GM06990 (cell line): ENCODE measurements around the gene KCNIP1.

Source experiments
- DNase-seq: peaks from one replicate; pipeline ENCODE4 v3.0.0-alpha.2; 2011; ENCODE audit not compliant: insufficient read length; ENCODE audit errors: extremely low read depth
- H3K27me3 ChIP-seq: replicated peaks from 2 replicates; pipeline ENCODE4 v1.6.0; 2011; ENCODE audit warnings: low read length; ENCODE audit not compliant: control insufficient read depth, insufficient read depth
- H3K36me3 ChIP-seq: 2 replicates; pipeline ENCODE4 v1.5.1; 2011; ENCODE audit warnings: low read length; ENCODE audit not compliant: control insufficient read depth, insufficient read depth
- H3K4me3 ChIP-seq: replicated peaks from 2 replicates; pipeline ENCODE4 v1.5.1; 2011; ENCODE audit warnings: low read depth, mild to moderate bottlenecking, control low read depth, low read length
- TF ChIP-seq, protein P1 (sequence below): IDR thresholded peaks from 2 replicates; pipeline ENCODE4 v1.5.1; 2011; ENCODE audit warnings: low read length, control low read depth, mild to moderate bottlenecking, inconsistent platforms; ENCODE audit not compliant: insufficient read depth, poor library complexity, severe bottlenecking

KCNIP1 gene

DNA sequence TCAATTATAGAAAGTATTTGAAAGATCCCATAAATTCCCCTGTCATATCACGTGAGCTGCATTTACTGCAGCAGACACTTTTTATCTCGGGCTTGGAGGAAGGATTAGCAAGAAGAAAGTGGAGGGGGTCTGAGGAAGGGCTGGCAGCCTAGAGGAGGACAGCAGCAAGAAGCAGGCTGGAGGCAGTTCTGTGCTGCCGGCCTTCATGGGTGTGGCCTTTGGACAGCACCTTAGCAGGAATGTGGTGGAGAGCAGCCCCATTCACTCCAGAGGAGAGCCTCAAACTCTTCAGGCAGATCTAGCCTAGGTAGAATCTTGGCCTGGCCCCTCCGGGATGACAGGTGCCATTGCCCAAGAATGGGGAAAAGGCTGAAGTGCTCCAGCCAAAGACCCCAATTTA is 189.9 kb downstream of the KCNIP1 start:
- no peak for DNase-seq
- no peak overlapping the region for H3K4me3 ChIP-seq
- TF ChIP-seq, protein P1, sequence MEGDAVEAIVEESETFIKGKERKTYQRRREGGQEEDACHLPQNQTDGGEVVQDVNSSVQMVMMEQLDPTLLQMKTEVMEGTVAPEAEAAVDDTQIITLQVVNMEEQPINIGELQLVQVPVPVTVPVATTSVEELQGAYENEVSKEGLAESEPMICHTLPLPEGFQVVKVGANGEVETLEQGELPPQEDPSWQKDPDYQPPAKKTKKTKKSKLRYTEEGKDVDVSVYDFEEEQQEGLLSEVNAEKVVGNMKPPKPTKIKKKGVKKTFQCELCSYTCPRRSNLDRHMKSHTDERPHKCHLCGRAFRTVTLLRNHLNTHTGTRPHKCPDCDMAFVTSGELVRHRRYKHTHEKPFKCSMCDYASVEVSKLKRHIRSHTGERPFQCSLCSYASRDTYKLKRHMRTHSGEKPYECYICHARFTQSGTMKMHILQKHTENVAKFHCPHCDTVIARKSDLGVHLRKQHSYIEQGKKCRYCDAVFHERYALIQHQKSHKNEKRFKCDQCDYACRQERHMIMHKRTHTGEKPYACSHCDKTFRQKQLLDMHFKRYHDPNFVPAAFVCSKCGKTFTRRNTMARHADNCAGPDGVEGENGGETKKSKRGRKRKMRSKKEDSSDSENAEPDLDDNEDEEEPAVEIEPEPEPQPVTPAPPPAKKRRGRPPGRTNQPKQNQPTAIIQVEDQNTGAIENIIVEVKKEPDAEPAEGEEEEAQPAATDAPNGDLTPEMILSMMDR = no peak
- no peaks in the 10 kb centered on the region; the same call in 1 of the 2 replicates for H3K27me3 ChIP-seq
- H3K36me3 ChIP-seq = no peaks in the 10 kb centered on the region

DNA sequence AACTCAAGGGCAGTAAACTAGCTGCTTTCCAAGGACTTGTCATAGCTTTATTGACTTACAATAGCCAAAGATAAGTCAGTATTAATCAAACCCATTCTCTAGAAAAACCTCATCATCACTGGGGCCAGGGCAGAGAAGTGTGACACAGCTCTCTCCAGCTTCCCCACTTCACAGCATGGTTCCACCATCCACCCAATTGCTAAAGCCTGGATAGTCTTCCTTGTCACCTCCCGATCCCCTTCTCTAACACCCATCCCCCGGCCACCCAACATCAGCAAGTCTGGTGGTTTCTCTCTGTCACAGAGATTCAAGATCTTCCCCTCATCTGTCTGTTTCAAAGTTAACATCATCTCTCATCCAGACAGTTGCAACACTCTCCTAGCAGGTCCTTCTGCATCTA is 191.1 kb downstream of the KCNIP1 start:
- Histone ChIP-seq H3K27me3 (no peaks in the 10 kb centered on the region; the same call in 1 of the 2 replicates), H3K4me3 (no peak overlapping the region)
- no peak for DNase-seq

DNA sequence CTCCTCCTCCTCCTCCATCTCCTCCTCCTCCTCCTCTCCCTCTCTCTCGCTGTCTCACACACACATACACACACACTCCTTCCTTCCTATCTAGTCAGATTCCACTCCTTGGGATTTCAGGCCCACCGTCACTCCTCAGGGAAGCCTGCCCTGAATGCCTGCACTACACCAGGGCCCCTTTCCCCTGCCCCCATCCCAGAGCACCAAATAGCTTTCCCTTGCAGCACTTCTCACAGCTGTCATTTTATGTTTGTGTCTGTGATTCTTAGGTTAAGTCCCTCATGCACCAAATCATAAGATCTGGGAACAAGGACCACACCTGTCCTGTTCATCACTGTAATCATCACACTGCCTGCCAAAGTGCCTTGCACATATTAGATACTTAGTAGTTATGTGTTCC is 193.2 kb downstream of the KCNIP1 start:
- Histone ChIP-seq H3K36me3 (no peaks in the 10 kb centered on the region), H3K4me3 (no peak overlapping the region), H3K27me3 (no peaks in the 10 kb centered on the region; the same call in 1 of the 2 replicates)
- TF ChIP-seq, protein P1 = no peak
- no peak for DNase-seq

More for the DNA sequence above, 191.1 kb downstream of the KCNIP1 start:
- TF ChIP-seq, protein P1 = no peak
- H3K36me3 ChIP-seq = no peaks in the 10 kb centered on the region

DNA sequence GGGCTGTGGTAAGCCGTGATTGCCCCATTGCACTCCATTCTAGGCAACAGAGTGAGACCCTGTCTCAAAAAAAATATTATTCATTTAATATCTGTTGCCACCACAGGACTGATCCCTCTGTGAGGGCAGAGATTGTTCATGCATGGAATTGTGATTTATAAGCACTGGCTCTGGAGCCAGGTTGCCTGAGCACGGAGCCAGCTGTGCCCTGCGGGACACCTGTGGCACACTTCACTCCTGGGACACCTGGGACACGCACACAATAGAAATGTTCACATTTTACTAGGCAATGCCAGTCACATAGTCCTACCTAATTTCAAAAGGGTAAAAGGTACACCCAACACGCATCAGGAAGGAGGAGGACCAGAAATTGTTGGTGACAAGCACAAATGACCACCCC is 196.7 kb downstream of the KCNIP1 start:
- DNase-seq = no peak
- Histone ChIP-seq H3K27me3 (peaks cover 1% of the 10 kb centered on the region; the same call in 1 of the 2 replicates), H3K36me3 (no peaks in the 10 kb centered on the region), H3K4me3 (no peak overlapping the region)
- TF ChIP-seq, protein P1 = no peak

DNA sequence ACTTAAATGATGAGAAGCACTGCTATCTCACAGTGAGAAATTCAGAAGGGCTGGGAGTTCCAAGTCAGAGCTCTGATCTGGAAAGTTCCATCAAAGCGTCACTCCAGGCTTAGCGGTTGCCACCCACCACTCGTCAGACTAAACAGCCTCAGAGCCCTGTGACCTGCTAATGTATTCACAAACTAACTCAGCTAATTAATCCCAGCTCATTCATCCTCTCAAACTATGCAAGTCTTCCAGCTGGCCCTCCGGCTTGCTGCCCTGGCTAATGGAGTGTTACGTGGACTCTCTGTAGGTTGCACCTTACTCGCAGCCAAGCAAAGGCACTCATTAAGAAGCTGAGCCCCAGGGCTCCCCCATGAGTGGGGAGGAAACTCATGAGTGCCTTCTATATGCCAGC is 197.5 kb downstream of the KCNIP1 start:
- DNase-seq = no peak
- no peak overlapping the region for H3K4me3 ChIP-seq
- H3K36me3 ChIP-seq = no peaks in the 10 kb centered on the region
- peaks cover 1% of the 10 kb centered on the region; the same call in 1 of the 2 replicates for H3K27me3 ChIP-seq
- TF ChIP-seq, protein P1 = no peak
